ENCODE measurements around the gene CHCHD3. TPM values are rescaled to one million over a fixed set of nuclear protein-coding genes. Genes with fewer than 3 reads are reported as not detected.

Gene CHCHD3
- total and polyA plus RNA-seq, 2 of the 4 experiments (the other 2 are of a cell fraction): 56.9 to 141 TPM

DNA sequence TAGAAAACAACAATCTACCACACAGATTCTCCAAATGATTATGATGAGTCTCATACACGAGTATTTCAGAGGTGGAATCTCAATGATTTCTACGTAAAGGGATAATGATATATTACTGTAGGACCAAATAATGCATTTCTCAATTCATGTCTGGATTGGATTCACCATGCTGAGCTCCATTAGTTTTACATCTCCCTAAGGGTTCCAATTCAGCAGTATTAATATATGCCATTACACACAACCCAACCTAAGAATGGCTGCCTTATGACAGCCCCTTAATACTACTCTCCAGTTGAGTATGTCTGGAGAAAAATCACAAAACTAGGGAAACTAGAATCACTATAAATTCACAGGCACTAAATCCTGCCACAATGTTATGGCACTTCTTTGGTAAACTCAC, 271.3 kb downstream of the CHCHD3 start:
- WGBS, 2 experiments (ENCODE audit: extremely low coverage in 2 of 2, insufficient read length in 1 of 2): no CpG with 5 or more reads among the region's 2 CpGs
- Histone ChIP-seq H3K14ac (replicated peaks; ENCODE audit: low read depth, low read length) (no peak overlapping the region), H2BK5ac (ENCODE audit: low read depth, low read length, poor library complexity, severe bottlenecking) (no peak overlapping the region), H2BK15ac (ENCODE audit: low read depth, low read length) (no peak overlapping the region), H3K9ac (ENCODE audit: low read depth, low read length) (no peak overlapping the region), H3K4me1 (ENCODE audit: control insufficient read depth, insufficient read depth, low read length) (peaks cover 2% of the 10 kb centered on the region; the same call in 1 of the 2 replicates), H2AFZ (replicated peaks; ENCODE audit: low read length, poor library complexity) (no peak overlapping the region), H3K36me3 (ENCODE audit: control insufficient read depth, insufficient read depth, low read length) (no peaks in the 10 kb centered on the region), H2BK20ac (ENCODE audit: low read depth, low read length) (no peak overlapping the region), H4K20me1 (ENCODE audit: insufficient read depth, low read length) (no peaks in the 10 kb centered on the region), H3K27me3 (ENCODE audit: control insufficient read depth, insufficient read depth, low read length) (no peaks in the 10 kb centered on the region), H3K18ac (ENCODE audit: low read depth, low read length) (no peak overlapping the region), H3K56ac (ENCODE audit: extremely low read depth, insufficient read depth, low read length) (no peak overlapping the region), H2AK5ac (ENCODE audit: low read depth, low read length) (no peak overlapping the region), H3K4ac (ENCODE audit: low read depth, low read length) (no peak overlapping the region), H2BK120ac (ENCODE audit: low read depth, low read length) (no peak overlapping the region), H3K9me1 (ENCODE audit: insufficient read depth, low read length) (no peaks in the 10 kb centered on the region; the same call in 1 of the 2 replicates), H4K5ac (ENCODE audit: low read depth, low read length) (no peak overlapping the region), H3K27ac (ENCODE audit: insufficient read depth, low read length) (no peak overlapping the region), H2AK9ac (replicated peaks; ENCODE audit: low read depth, low read length, poor library complexity) (no peak overlapping the region), H4K91ac (ENCODE audit: insufficient read depth, low read depth, low read length) (no peak overlapping the region), H3K4me2 (ENCODE audit: low read depth, low read length) (no peak overlapping the region), H3K4me3 (ENCODE audit: insufficient read depth, low read depth, low read length) (no peak overlapping the region), H3K9me3 (ENCODE audit: control insufficient read depth, insufficient read depth, low read length) (no peaks in the 10 kb centered on the region), H3K79me1 (ENCODE audit: low read depth in 1 of 2, low read length in 2 of 2) (no peaks in the 10 kb centered on the region), H3K23ac (ENCODE audit: low read depth, low read length) (no peak overlapping the region), H4K8ac (ENCODE audit: low read depth in 2 of 2, low read length in 2 of 2) (no peak overlapping the region)
- dilution Hi-C loops (cut with HindIII; ENCODE audit: low sequenced_read_pairs, unreplicated experiment): no loop called here
- intact Hi-C loops (cut with micrococcal nuclease): no loop called here
- BruUV-seq (replicated peaks): no TSS peak
- CTCF ChIA-PET: no interaction called here
- POLR2A ChIA-PET (ENCODE audit: unreplicated experiment): no interaction called here
- in situ Hi-C loops (cut with MboI; ENCODE audit: low sequenced_read_pairs): no loop called here
- no peak for ATAC-seq (ENCODE audit: low read depth)
- TF ChIP-seq, protein P1, sequence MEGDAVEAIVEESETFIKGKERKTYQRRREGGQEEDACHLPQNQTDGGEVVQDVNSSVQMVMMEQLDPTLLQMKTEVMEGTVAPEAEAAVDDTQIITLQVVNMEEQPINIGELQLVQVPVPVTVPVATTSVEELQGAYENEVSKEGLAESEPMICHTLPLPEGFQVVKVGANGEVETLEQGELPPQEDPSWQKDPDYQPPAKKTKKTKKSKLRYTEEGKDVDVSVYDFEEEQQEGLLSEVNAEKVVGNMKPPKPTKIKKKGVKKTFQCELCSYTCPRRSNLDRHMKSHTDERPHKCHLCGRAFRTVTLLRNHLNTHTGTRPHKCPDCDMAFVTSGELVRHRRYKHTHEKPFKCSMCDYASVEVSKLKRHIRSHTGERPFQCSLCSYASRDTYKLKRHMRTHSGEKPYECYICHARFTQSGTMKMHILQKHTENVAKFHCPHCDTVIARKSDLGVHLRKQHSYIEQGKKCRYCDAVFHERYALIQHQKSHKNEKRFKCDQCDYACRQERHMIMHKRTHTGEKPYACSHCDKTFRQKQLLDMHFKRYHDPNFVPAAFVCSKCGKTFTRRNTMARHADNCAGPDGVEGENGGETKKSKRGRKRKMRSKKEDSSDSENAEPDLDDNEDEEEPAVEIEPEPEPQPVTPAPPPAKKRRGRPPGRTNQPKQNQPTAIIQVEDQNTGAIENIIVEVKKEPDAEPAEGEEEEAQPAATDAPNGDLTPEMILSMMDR (conservative IDR thresholded peaks at IDR 0.05; ENCODE audit: low read depth, low read length): no peak
- TF ChIP-seq FOS (IDR thresholded peaks at IDR 0.05; ENCODE audit: low read depth, low read length) (no peak), NFE2L2 (IDR thresholded peaks at IDR 0.05; ENCODE audit: low read depth, low read length) (no peak), BHLHE40 (IDR thresholded peaks at IDR 0.05; ENCODE audit: low read depth, low read length) (no peak), MXI1 (IDR thresholded peaks at IDR 0.05; ENCODE audit: borderline replicate concordance, low read depth, low read length) (no peak), RCOR1 (IDR thresholded peaks at IDR 0.05; ENCODE audit: insufficient replicate concordance, low read length) (no peak), RFX5 (IDR thresholded peaks at IDR 0.05; ENCODE audit: low read depth, low read length) (no peak), RAD21 (IDR thresholded peaks at IDR 0.05; ENCODE audit: low read length) (no peak), CHD1 (IDR thresholded peaks at IDR 0.05; ENCODE audit: low read depth, low read length) (no peak), CEBPB (IDR thresholded peaks at IDR 0.05; ENCODE audit: low read depth, low read length) (no peak), SMC3 (IDR thresholded peaks at IDR 0.05; ENCODE audit: low read depth, low read length) (no peak), MAZ (IDR thresholded peaks at IDR 0.05; ENCODE audit: borderline replicate concordance, low read depth, low read length) (no peak), POLR2A (IDR thresholded peaks at IDR 0.05; ENCODE audit: low read depth, low read length) (no peak)
- TF ChIP-seq, protein P2, sequence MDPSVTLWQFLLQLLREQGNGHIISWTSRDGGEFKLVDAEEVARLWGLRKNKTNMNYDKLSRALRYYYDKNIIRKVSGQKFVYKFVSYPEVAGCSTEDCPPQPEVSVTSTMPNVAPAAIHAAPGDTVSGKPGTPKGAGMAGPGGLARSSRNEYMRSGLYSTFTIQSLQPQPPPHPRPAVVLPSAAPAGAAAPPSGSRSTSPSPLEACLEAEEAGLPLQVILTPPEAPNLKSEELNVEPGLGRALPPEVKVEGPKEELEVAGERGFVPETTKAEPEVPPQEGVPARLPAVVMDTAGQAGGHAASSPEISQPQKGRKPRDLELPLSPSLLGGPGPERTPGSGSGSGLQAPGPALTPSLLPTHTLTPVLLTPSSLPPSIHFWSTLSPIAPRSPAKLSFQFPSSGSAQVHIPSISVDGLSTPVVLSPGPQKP (IDR thresholded peaks at IDR 0.05; ENCODE audit: borderline replicate concordance, low read depth, low read length): no peak
- TF ChIP-seq, protein P3, sequence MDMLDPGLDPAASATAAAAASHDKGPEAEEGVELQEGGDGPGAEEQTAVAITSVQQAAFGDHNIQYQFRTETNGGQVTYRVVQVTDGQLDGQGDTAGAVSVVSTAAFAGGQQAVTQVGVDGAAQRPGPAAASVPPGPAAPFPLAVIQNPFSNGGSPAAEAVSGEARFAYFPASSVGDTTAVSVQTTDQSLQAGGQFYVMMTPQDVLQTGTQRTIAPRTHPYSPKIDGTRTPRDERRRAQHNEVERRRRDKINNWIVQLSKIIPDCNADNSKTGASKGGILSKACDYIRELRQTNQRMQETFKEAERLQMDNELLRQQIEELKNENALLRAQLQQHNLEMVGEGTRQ (IDR thresholded peaks at IDR 0.05; ENCODE audit: low read depth, low read length): no peak
- no peak for DNase-seq
